ENCODE results near the gene ZIK1. TPM values are rescaled to one million over a fixed set of nuclear protein-coding genes. Genes with fewer than 3 reads are reported as not detected.

The ZIK1 gene
- total RNA-seq, result 11.3 and 12.1 TPM in 2 replicates

DNA sequence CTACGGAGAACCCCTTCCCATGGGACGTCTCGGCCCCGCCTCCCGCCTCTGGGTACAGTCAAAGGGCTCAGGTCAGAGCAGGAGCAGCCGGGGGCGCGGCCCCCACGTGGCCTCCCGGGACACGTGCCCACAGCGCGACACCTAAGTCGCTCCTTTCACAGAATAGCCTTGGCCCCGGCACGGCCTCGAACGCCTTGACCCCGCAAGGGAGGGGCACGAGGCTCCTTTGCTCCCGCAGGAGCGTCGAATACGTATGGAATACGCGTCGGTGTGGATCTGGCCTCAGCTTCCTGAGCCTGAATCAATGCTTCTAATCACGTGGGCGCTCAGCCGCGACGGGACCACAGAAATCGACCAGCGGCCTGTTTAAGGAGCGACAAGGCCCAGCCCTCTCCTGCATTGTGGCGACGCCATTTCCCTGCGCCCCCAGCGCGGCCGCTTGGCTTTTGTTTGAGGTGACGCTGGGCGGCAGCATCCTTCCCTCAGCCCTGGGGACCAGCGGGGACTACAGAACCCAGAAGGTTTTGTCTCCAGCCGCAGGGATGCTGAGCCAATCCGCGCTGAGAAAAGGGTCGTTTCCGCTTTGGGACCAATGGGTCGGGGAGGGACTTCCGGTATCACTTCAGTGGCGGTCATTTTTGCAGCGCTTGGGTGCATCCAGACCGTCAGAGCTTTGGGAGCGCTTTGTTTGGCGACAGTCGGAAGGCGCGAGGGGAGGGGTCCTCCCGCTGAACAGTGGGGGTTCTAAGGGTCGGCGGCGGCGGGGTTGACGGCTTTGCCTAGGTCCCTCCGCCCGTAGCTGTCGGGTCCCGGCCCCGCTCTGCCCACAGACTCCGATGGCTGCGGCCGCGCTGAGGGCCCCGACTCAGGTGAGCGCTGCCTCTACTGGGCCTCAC is at the start of gene ZIK1:
ZIK1 (plus strand) TSS at position 625 of the 896 bp plus-strand sequence; CDS start at position 837, 212 bp downstream.
- peak; percentile 91 for DNase-seq (ENCODE audit: low read depth)
- TF ChIP-seq, protein P1, sequence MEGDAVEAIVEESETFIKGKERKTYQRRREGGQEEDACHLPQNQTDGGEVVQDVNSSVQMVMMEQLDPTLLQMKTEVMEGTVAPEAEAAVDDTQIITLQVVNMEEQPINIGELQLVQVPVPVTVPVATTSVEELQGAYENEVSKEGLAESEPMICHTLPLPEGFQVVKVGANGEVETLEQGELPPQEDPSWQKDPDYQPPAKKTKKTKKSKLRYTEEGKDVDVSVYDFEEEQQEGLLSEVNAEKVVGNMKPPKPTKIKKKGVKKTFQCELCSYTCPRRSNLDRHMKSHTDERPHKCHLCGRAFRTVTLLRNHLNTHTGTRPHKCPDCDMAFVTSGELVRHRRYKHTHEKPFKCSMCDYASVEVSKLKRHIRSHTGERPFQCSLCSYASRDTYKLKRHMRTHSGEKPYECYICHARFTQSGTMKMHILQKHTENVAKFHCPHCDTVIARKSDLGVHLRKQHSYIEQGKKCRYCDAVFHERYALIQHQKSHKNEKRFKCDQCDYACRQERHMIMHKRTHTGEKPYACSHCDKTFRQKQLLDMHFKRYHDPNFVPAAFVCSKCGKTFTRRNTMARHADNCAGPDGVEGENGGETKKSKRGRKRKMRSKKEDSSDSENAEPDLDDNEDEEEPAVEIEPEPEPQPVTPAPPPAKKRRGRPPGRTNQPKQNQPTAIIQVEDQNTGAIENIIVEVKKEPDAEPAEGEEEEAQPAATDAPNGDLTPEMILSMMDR (IDR thresholded peaks at IDR 0.05; ENCODE audit: insufficient read depth, low read depth, low read length), result no peak
- H3K4me3 ChIP-seq (ENCODE audit: low read depth, low read length), result peak within 1 kb of the TSS; percentile 71

DNA sequence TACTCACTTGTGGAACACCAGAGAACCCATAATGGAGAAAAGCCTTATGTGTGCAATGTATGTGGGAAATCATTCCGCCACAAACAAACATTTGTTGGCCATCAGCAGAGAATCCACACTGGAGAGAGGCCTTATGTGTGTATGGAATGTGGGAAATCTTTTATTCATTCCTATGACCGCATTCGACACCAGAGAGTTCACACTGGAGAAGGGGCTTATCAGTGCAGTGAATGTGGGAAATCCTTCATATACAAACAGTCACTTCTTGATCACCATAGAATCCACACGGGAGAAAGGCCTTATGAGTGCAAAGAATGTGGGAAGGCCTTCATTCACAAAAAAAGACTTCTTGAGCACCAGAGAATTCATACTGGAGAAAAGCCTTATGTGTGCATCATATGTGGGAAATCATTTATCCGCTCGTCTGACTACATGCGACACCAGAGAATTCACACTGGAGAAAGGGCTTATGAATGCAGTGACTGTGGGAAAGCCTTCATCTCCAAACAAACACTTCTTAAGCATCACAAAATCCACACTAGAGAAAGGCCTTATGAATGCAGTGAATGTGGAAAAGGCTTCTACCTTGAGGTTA is 45.9 kb upstream of the ZIK1 start:
- TF ChIP-seq, protein P1 (IDR thresholded peaks at IDR 0.05; ENCODE audit: insufficient read depth, low read depth, low read length), result no peak
- DNase-seq (ENCODE audit: low read depth), result no peak
- no peak overlapping the region for H3K4me3 ChIP-seq (ENCODE audit: low read depth, low read length)

DNA sequence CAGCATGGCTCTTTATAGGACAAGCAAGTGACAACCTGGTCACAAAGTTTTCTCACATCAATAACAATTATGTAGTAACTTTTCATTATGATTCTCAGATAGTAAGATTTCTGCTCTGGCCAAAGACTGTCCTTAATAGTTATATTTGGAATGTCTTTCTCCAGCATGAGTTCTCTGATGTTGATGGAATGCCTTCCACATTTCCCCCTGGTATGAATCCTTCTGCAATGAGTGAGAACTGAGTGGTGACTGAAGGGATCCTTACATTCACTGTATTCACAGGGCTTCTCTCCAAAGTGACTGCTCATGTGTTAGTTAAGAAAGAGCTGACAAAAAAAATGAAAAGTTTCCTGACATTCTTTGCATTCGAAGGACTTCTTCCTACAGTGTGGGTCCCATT is 37.4 kb upstream of the ZIK1 start:
- TF ChIP-seq, protein P1 (IDR thresholded peaks at IDR 0.05; ENCODE audit: insufficient read depth, low read depth, low read length), result no peak
- no peak for DNase-seq (ENCODE audit: low read depth)
- no peak overlapping the region for H3K4me3 ChIP-seq (ENCODE audit: low read depth, low read length)

DNA sequence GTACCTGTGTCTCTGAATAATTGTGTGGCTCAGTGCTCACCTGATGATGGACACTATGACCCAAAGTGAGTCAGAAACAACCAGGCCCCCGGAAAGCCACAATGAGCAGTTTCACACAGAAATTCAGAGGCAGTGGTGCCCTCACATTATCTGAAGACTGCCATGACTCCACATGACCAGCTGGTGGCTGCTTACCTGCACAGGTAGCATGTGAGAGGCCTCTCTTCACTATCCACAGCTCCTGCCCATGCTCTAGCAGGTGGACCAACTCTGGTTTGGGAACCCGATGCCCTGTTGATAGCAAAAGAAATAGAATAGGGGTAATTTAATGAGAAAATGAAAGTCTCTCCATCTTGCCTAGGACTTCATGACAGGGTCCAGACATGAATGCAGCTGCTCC is 31.5 kb upstream of the ZIK1 start:
- no peak for DNase-seq (ENCODE audit: low read depth)
- no peak overlapping the region for H3K4me3 ChIP-seq (ENCODE audit: low read depth, low read length)
- TF ChIP-seq, protein P1 (IDR thresholded peaks at IDR 0.05; ENCODE audit: insufficient read depth, low read depth, low read length), result no peak

DNA sequence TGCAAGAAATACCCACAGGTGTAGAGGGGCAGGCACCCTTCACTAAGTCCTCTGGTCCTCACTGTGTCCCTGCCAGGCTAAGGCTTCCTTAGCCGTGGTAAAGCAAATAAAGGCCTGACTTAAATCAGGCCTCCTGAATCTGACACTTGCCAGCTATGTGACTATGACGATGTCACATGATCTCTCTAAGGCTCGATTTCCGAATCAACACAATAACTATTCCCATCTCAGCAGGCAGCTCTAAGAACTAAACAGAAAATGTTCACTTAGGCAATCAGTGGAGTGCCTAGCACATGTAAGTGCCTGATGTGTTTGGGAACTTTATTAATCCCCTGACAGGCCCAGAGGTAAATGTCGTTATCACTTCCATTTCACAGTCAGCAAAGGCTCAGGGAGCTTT is 26.3 kb upstream of the ZIK1 start:
- no peak for DNase-seq (ENCODE audit: low read depth)
- H3K4me3 ChIP-seq (ENCODE audit: low read depth, low read length), result no peak overlapping the region
- TF ChIP-seq, protein P1 (IDR thresholded peaks at IDR 0.05; ENCODE audit: insufficient read depth, low read depth, low read length), result no peak

DNA sequence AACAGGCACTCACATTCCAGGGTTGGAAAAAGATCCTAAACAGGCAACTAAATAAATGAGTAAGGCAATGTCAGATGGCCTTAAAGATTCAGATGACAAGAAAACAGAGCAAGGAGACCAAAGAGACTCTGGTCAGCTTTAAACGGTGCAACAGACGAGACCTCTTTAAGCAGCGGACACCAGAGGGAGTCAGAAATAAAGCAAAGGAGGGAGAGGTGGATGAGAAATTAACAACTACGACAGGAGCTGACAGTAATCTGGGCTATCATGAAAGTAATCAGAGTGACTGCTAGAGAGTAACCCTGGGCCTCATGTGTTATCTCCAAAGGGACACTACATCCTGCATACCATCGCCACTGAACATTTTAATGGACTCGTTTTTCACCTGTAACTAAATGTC is 25.4 kb upstream of the ZIK1 start:
- H3K4me3 ChIP-seq (ENCODE audit: low read depth, low read length), result peak overlapping the region; percentile 96
- TF ChIP-seq, protein P1 (IDR thresholded peaks at IDR 0.05; ENCODE audit: insufficient read depth, low read depth, low read length), result peak; percentile 23
- DNase-seq (ENCODE audit: low read depth), result peak; percentile 30

All from fibroblast of villous mesenchyme (primary cell).